NCI-H187 treated with DMSO at 0.1 percent for 48 hours (cell line): ENCODE results near the gene KCNMA1.
"Not testable (repeated sequence)": the region's sequence is repeated elsewhere in the genome, so short reads cannot be mapped to it uniquely, and the experiment has no call there.

ENCODE experiments used
- DNase-seq: peaks from one replicate; lab custom pipeline; 2025; lab: John Stamatoyannopoulos, UW

KCNMA1 gene

GRCh38 chr10:77637532-77638320 is at the start of gene KCNMA1:
Gene KCNMA1, minus strand, starts transcription at chr10:77637808.
- no peak for DNase-seq

DNA sequence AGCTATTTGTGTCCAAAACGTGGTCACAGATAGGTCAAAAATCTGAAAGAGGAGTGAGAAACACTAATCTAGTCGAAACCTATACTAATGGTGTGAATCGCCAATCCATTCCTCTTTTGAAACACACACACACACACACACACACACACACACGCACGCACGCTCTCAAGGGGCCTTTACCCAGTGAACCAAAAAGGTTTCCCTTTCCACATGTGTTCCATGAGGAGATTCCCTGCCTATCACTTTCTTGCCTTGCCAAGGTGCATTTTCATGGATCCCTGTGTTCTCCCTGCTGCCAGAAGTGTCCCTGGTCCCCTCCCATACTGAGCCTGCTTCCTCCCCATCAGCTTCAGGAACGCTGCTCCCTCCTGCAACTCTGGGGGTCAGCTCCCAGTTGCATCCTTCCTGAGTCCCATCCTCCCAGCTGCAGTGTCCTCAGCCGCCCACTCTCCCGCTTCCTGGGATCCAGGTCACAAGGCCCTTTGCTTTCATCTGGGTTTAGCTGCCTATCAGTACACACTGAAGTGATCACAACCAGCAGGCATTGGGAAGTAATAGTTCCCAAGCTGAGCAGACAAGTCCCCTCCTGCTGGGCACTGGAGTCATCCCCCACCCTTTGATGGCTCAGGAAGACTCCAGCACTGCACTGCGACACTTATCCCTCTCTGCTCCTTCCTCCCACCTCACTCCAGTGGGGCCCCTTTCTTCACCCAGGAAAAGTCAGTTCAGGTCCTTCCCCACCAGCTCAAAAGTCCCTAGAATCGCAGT is 49.2 kb upstream of the KCNMA1 start:
- DNase-seq = no peak

GRCh38 chr10:77686096-77686495 is 48.5 kb upstream of the KCNMA1 start:
- no peak for DNase-seq

- no peak for DNase-seq
These were observed 47.8 kb upstream of the KCNMA1 start for GRCh38 chr10:77685432-77685831.

DNA sequence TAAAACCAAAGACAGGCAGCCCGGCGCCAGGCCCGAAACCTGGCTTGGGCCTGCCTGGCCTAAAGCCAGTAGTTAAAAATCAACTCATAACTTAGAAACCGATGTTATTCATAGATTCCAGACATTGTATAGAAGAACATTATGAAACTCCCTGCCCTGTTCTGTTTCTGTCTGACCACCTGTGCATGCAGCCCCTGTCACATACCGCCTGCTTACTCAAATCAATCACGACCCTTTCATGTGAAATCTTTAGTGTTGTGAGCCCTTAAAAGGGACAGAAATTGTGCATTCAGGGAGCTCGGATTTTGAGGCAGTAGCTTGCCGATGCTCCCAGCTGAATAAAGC is 45.5 kb upstream of the KCNMA1 start:
- DNase-seq = not testable (repeated sequence)

DNA sequence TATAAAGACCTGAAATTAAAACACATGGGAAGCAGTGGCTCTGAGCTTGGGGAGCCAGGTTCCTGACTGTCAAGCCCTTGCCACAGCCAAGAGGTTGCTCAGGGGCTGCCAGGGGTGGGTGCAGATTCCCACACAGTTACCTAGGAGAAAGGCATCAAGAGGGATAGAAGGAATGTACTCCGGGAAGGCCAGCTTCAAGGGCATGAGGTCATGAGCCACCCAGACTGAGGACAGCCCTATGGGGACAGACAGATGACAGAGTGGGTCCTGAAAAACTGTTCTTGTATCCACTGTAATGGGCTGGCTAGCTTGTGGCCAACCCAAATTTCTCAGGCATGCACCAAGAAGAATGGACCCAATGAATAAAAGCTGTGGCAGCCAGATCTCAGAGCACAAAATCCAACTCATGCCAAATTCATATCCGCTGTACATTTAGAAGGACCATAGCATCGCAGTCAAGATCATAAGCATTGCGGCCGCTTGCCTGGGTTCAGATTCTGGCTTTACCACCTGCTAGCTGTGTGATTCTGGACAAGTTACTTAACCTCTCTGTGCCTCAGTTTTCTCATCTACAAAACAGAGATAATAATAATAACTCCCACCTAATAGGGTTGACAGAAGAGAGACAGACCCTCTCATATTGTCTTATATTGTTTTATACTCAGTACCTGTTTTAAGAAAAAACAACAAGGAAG is 44.9 kb upstream of the KCNMA1 start:
- no peak for DNase-seq

GRCh38 chr10:77681839-77682238 is 44.2 kb upstream of the KCNMA1 start:
- DNase-seq = no peak

DNA sequence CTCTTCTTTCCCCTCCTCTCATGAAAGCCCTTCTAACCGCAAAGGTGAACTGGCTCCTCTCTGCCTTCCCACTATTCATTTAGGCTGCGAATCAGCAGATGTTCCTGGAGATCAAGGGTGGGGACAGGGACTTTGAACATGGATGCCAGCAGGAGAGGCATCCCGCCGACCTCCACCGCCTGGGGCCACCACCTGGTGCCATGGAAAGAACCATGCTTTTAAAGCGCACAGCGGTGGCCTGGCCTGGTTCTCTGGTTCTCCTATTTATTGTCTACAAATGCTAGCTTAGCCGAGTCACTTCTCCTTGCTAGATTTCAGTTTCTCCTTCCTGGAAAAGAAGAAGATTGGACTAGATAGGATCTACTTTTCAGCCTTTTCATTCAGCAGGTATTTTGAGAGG is 43.2 kb upstream of the KCNMA1 start:
- DNase-seq = no peak

DNA sequence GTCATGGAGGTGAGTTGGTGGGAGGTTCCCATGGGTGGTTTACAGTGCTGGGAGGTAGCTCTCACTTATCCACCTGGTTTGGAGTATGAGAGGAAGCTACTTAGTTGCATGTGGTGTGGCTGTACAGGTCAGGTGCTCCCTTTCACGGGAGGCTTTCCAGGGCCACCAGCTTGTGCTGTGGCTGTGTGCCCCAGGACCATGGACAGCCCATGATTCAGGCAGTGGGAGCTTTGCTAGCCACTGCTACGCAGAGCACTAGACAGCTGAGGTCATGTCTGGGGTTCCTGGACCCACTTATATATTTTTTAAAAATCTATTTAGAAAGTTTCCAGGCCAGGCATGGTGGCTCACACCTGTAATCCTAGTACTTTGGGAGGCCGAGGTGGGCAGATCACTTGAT is 42.5 kb upstream of the KCNMA1 start:
- no peak for DNase-seq

- DNase-seq = no peak
These were observed 41.6 kb upstream of the KCNMA1 start for GRCh38 chr10:77679217-77679616.

- no peak for DNase-seq
These were observed 40.5 kb upstream of the KCNMA1 start for GRCh38 chr10:77678146-77678545.

DNA sequence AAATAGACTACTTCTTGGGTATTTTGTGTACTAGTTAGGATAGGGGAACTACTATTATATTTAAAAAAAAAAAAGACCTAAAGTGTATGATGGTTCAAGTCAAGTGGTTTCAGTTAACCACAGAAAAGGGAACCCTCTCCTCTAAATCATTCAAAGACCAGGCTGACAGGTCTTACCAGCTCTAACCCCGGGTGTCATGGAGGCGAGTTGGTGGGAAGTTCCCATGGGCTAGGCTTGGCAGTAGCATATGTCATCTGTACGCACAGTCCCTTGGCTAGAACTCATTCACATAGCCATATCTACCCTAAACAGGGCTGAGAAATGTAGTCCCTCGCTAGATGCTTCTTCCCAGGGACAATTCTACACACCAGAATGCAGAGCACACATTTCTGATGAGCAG is 37.7 kb upstream of the KCNMA1 start:
- DNase-seq = no peak

- DNase-seq = no peak
These were observed 36.0 kb upstream of the KCNMA1 start for GRCh38 chr10:77673515-77674140.

DNA sequence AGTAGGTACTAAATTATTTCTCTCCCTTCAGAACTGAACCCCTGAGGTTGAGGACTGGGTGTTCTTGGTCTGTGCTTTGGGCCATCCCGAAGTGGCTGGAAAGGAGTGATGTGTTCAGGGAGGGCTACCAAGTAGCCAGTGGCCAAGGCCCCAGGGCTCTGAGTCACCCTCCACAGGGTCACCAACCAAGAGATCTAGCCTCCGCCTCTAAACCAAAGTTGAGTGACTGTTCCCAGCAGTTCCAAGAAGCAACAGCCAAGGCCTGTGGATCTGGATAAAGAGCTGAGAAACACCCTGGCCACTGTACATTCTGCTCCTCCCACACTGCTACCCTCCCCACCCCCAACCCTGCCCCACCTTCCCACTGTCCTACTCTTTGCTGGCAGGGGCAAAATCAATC is 35.5 kb upstream of the KCNMA1 start:
- no peak for DNase-seq

- DNase-seq = no peak
These were observed 34.1 kb upstream of the KCNMA1 start for GRCh38 chr10:77671594-77672252.

DNA sequence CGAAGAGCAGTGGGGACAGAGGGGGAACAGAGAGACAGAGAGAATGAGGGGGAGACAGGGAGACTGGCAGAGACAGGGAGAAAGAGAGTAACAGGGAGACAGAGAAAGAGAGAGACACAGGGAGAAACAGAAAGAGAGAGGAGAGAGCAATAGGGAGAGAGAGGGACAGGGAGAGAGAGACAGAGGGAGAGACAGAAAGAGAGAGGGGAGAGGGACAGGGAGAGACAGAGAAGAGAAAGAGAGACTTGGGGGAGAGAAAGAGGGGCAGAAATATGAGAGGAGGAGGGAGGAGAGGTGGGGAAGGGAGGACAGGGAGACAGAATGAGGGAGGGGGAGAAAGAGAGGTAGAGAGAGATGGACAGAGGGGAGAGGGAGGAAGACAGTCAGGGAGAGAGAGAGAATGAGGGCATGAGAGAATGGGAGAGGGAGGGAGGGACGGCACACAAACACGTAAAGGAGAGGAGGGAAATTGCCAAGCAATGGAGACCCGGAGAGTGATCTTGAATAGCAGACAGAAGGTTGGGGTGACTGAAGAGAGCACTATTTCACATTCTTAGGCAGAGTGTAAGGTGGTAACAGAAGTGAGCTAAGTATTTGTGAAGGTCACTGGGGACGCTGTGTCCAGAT is 33.3 kb upstream of the KCNMA1 start:
- no peak for DNase-seq

GRCh38 chr10:77669892-77670291 is 32.3 kb upstream of the KCNMA1 start:
- no peak for DNase-seq

DNA sequence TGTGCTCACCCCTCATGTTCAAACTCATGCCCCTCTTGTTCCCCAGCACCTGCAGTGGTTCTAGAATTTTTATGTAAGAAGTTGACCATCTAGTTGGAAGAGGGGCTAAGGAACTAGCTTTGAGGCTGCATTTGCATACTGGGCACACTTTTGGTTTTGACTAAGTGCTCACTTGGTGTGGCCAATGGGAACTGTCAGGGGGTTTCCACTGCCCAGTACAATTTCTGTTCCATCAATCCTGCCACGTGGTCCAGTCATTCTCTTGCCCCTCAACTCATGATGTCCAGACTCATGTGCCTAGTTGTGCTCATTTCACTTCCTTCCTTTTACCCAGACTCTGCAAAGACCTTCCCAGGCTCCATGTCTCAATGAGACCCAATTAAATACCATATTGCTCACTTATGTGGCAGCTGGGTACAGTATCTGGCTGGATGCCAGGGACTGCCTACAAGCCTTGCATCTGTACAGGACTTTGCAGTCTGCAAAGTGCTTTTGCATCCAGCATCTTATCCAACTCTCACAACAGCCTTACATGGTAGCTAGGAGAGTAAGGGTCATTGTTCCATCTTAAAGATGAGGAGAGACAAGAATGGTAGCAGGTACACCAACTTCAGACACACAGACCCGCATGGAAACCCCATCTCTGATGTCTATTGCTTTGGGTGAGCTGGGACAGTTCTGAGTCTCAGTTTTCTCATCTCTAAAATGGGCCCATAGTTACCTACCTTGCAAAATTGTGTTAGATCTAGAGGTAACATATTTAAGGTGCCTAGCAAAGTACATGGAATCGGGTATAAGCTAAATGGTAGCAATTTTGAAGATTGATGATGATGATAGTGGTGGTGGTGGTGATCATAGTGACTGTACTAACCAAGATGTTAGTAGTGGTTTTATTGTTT is 30.1 kb upstream of the KCNMA1 start:
- DNase-seq = no peak

GRCh38 chr10:77666821-77667220 is 29.2 kb upstream of the KCNMA1 start:
- DNase-seq = no peak

GRCh38 chr10:77664696-77665095 is 27.1 kb upstream of the KCNMA1 start:
- DNase-seq = no peak
